Endothelial cell of umbilical vein (primary cell): ENCODE data around the gene KIAA1217.

Source experiments
- EZH2 ChIP-seq: IDR thresholded peaks from 2 replicates; pipeline ENCODE4 v1.6.1; 2012; ENCODE audit warnings: borderline replicate concordance, low read depth, mild to moderate bottlenecking, moderate library complexity, low read length, inconsistent platforms; ENCODE audit not compliant: severe bottlenecking
- FOS ChIP-seq: IDR thresholded peaks from 2 replicates; pipeline ENCODE4 v1.6.1; 2011; ENCODE audit warnings: mild to moderate bottlenecking, low read length, moderate library complexity, borderline replicate concordance; ENCODE audit not compliant: insufficient read depth
- GATA2 ChIP-seq: IDR thresholded peaks from 2 replicates; pipeline ENCODE4 v1.7.0; 2011; ENCODE audit warnings: low read depth, mild to moderate bottlenecking, moderate library complexity, mixed read lengths, low read length; ENCODE audit not compliant: insufficient read length, insufficient read depth
- JUN ChIP-seq: IDR thresholded peaks from 2 replicates; pipeline ENCODE4 v1.6.1; 2011; ENCODE audit warnings: borderline replicate concordance, low read depth; ENCODE audit not compliant: insufficient read length, insufficient read depth
- MYC ChIP-seq: IDR thresholded peaks from one replicate; pipeline ENCODE4 v1.6.1; 2011; ENCODE audit warnings: mild to moderate bottlenecking, low read depth, low read length
- POLR2A ChIP-seq: IDR thresholded peaks from 2 replicates; pipeline ENCODE4 v1.6.1; 2012; ENCODE audit warnings: low read depth, mild to moderate bottlenecking, control low read depth, low read length
- POLR2AphosphoS5 ChIP-seq: IDR thresholded peaks from 2 replicates; pipeline ENCODE4 v1.6.1; 2012; ENCODE audit warnings: low read depth, mild to moderate bottlenecking, control low read depth, low read length, moderate library complexity; ENCODE audit not compliant: insufficient read depth
- TF ChIP-seq, protein P1 (sequence below), 2 donors: IDR thresholded peaks; 1 replicate in 1 of 2; 2 replicates in 1 of 2; pipeline ENCODE4 v1.5.1; 2011; ENCODE audit warnings: low read length in 2 of 2, mild to moderate bottlenecking in 2 of 2, moderate library complexity in 2 of 2, control low read depth in 1 of 2, inconsistent platforms in 1 of 2, low read depth in 1 of 2; ENCODE audit not compliant: insufficient read depth in 1 of 2; ENCODE audit errors: extremely low read depth in 1 of 2
- TF ChIP-seq, protein P2 (sequence below): IDR thresholded peaks from 2 replicates; pipeline ENCODE4 v1.6.1; 2011; ENCODE audit not compliant: insufficient read depth, insufficient read length

DNA sequence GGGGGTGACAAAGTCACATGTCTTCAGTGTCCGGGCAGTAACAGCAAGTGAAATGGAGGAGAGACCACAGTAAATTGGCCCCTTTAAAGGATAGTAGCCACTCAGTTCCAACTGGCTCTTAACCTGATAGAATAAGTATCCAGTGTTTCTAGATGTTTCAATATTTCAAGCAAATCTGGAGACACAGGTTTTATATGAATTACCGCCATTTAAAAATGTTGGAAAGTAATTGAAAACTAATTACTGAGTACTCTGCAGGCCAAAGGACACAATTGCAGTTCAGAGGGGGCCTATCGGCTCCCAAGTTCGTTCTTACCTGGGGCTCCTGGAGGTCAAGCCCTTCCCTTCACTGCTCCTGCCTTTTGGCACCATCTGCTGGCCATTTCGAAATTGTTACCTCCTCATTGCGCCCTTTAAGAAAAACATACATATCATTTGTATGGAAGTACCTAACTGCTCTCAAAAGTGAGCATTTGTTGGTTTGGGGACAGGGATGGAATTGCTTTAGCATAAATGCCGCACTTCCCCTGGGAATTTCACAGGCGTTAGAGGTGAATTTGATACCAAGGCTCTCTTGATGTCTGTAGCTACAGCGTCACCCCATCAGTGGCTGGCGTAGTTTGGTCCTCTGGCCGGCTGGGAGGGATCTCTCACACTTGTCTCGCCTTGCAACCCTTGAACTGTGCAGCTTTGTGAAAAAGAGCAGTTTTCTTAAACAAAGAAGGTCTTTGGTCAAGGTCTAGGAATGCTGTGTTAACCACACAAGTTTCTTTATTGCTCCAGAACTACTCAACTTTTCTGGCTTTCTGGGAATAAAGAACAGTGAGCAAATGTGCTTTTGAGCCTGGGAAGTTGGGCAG is 294.8 kb downstream of the KIAA1217 start:
- TF ChIP-seq MYC (no peak), EZH2 (no peak), POLR2AphosphoS5 (no peak), POLR2A (no peak), GATA2 (no peak), JUN (no peak), FOS (no peak)
- TF ChIP-seq, protein P1, sequence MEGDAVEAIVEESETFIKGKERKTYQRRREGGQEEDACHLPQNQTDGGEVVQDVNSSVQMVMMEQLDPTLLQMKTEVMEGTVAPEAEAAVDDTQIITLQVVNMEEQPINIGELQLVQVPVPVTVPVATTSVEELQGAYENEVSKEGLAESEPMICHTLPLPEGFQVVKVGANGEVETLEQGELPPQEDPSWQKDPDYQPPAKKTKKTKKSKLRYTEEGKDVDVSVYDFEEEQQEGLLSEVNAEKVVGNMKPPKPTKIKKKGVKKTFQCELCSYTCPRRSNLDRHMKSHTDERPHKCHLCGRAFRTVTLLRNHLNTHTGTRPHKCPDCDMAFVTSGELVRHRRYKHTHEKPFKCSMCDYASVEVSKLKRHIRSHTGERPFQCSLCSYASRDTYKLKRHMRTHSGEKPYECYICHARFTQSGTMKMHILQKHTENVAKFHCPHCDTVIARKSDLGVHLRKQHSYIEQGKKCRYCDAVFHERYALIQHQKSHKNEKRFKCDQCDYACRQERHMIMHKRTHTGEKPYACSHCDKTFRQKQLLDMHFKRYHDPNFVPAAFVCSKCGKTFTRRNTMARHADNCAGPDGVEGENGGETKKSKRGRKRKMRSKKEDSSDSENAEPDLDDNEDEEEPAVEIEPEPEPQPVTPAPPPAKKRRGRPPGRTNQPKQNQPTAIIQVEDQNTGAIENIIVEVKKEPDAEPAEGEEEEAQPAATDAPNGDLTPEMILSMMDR (IDR thresholded peaks at IDR 0.05; ENCODE audit: extremely low read depth in 1 of 2, insufficient read depth in 1 of 2, low read depth in 1 of 2, low read length in 2 of 2), result peak; percentile 34 to 42
- TF ChIP-seq, protein P2, sequence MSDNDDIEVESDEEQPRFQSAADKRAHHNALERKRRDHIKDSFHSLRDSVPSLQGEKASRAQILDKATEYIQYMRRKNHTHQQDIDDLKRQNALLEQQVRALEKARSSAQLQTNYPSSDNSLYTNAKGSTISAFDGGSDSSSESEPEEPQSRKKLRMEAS, result no peak
